Pons (tissue), 1 donor: Measurements from ENCODE around the gene IFT80.
A peak's percentile ranks its signal among the peaks of the same experiment; 100 is the strongest.
"Not testable (repeated sequence)": the region's sequence is repeated elsewhere in the genome, so short reads cannot be mapped to it uniquely, and the experiment has no call there.

Experiments used
- DNase-seq: peaks from one replicate; pipeline ENCODE4 v3.0.0-alpha.2; 2016; ENCODE audit warnings: low spot score

Gene IFT80

DNA sequence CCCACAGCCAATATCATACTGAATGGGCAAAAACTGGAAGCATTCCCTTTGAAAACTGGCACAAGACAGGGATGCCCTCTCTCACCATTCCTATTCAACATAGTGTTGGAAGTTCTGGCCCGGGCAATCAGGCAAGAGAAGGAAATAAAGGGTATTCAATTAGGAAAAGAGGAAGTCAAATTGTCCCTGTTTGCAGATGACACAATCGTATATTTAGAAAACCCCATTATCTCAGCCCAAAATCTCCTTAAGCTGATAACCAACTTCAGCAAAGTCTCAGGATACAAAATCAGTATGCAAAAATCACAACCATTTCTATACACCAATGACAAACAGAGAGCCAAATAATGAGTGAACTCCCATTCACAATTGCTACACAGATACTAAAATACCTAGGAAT lies 36.1 kb downstream of the IFT80 start:
- DNase-seq: not testable (repeated sequence)

DNA sequence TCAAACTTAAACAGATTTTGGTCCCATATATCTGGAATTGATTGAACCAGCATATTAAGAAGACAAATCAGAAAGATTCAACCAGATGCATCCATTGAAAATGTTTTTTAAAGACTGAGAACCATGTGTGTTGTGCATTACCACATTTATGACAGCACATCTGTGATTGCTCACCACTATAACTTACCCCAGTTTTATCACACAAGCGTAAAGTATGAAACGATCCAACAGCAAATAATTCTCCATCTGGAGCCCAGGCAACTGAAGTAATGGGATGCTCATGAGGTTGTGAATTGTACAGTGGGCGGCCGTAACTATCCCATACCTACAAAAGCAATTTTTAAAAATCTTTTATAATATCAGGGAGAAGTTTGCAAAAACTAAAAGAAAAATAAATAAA lies 43.2 kb downstream of the IFT80 start:
- no peak for DNase-seq

GRCh38 chr3:160346511-160346910 lies 52.5 kb downstream of the IFT80 start:
- no peak for DNase-seq

DNA sequence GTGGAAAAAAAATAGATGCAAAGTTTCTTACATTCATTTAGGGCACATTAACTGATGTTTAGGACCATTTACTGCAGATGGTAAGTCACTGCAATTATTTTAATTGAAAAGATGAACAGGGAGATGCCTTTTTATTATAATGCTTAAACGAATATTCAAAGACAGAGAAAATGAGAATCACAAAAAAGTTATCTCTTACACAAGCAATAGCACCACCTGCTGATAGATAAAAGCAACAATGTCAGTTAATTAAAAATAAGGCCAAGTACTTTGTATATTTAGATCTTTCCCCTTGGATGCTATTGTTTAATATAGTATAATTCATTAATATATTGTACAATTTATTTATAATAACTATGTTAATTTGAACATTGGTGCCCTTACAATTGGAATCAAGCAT lies 55.9 kb downstream of the IFT80 start:
- peak; percentile 31 for DNase-seq

DNA sequence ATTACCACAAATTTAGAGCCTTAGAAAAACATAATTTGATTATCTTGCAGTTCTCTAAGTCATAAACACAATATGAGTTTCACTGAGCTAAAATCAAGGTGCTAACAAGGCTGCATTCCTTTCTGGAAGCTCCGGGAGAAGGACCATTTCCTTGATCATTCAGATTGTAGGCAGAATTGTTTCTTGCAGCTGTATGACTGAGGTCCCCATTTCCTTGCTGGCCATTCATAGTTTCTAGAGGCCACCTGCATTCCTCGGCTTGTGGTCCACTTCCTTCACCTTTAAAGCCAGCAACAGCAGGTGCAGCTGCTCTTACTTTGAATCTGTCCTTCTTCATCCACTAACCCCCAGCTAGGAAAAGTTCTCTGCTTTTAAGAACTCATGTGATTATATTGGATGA lies 58.7 kb downstream of the IFT80 start:
- DNase-seq: no peak

- peak; percentile 36 for DNase-seq
Observed at GRCh38 chr3:160331127-160331937, 67.7 kb downstream of the IFT80 start.

GRCh38 chr3:160330690-160331089 lies 68.3 kb downstream of the IFT80 start:
- no peak for DNase-seq

DNA sequence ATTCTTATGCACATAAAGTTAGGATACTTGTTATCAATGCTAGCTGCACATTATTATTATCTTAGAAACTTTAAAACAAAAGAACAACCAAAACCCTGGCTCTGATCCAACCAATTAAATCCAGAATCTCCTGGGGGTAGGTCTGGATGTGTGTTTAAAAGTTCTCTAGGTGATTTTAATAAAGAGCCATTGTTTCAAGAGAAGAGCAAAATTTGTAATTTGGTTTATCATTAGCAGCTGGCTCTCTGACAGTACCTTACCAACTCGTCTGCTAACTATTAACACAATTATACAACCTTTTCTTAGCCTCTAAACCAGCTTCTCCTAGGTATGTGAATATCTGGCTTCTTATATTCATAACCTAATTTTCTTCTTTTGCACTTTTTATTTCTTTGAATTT lies 68.9 kb downstream of the IFT80 start:
- no peak for DNase-seq

DNA sequence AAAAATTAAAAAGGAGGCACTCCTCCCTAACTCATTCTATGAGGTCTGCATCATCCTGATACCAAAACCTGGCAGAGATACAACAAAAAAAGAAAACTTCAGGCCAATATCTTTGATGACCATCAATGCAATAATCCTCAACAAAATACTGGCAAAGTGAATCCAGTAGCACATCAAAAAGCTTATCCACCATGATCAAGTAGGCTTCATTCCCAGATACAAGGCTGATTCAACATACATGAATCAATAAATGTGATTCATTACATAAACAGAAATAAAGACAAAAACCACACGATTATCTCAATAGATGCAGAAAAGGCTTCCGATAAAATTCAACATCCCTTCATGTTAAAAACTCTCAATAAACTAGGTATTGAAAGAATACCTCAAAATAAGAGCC lies 72.7 kb downstream of the IFT80 start:
- not testable (repeated sequence) for DNase-seq

DNA sequence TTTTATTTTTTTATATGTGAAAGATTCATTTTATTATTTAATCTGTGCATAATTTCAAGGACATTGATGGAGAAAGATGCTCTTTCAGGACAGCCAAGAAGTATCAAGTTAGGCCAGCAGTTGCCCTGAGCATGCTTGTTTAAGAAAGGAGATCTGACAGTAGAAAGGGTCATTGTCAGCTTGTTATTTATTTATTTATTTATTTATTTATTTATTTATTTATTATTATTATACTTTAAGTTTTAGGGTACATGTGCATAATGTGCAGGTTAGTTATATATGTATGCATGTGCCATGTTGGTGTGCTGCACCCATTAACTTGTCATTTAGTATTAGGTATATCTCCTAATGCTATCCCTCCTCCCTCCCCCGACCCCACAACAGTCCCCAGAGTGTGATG lies 77.2 kb downstream of the IFT80 start:
- DNase-seq: not testable (repeated sequence)

- DNase-seq: no peak
Observed at GRCh38 chr3:160319322-160319721, 79.7 kb downstream of the IFT80 start.

DNA sequence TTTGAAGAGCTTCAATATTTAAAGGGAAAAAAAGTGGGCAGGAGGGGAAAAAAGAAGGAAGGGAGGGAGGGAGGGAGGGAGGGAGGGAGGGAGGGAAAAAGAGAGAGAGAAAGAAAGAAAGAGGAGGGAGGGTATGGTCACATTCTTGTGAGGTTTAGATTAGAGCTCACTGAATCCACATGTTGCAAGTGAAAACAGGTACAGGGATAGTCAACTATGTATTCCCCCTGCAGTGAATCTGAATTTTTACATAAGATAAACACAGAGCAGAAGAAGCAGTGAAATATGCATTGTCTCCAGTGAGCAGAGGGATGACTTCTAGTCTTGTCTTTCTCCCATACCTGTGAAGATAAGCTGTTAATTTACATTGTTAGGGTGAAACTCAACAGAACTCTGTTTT lies 84.0 kb downstream of the IFT80 start:
- DNase-seq: no peak

GRCh38 chr3:160312014-160312624 lies 86.9 kb downstream of the IFT80 start:
- DNase-seq: no peak

DNA sequence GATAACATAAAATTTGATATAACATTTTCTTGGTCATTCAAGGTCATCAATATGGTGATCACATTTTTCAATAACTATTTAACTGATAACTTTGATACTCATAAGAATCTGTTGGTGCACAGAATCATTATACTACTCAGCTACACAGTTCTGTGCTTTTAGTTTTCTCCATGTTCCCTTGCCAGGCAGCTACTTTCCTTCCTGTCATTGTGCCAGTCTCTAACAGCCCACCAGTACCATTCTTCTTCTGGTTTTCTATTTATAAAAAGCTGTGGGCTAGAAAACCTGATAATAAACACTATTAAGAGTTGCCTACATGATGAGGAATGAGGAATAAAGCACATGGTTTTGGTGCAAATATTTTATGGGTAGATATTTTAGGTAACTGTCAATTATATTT lies 96.2 kb downstream of the IFT80 start:
- no peak for DNase-seq

DNA sequence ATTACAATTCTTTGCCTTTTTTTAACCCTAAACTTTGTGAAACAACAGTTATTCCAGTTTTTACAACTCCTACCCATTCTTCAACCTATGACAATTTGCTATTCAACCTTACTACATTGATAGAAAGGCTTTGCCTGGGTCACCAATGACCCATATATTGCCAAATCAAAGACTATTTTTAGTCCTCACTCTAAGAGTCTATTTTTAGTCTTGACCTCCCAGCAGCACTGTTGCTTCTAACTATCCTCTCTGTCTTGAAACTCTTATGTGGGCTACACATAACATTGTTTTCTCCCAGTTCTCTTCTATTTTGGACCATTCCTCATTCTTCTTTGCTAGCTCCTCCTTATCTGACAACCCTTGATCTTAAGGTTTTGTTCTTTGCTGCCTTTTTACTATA lies 102.4 kb downstream of the IFT80 start:
- DNase-seq: no peak

DNA sequence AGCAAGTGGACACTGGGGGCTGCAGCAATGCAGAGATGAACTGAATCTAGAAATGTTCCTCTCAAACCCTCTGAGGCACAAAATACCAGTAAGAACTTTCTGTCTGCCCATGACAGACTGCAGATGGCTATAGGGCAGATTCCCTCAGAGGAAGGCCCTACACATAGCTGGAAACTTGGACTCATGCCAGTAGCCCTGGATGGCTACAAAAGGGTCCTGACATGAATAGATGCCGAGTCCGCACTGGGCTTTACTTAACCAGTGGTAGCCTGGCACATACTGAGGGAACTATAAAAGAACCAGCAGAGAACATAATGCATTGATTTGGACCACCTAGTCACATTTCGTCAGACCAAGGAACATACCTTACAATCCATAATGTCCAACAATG lies 107.1 kb downstream of the IFT80 start:
- DNase-seq: no peak

- no peak for DNase-seq
Observed at GRCh38 chr3:160291290-160291908, 107.6 kb downstream of the IFT80 start.

DNA sequence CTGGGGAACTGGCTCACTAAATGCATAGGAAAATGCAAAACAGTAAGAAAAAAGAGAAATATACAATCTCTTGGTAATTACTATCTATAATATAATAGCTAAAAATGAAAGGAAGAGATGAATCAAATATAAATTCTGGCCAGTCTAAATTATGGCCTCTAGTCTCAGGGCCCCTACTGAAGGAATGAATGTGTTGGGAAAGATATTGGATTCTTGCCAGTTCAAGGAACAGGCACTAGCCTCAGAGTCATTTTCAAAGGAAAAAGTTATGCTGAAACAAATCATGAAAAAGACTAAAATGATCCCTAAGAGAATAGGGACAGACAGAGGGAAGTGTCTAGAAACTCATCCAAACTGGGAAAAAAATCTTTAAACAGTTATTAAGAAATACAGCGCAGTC lies 111.4 kb downstream of the IFT80 start:
- DNase-seq: no peak

- DNase-seq: no peak
Observed at GRCh38 chr3:160286231-160286630, 112.8 kb downstream of the IFT80 start.

DNA sequence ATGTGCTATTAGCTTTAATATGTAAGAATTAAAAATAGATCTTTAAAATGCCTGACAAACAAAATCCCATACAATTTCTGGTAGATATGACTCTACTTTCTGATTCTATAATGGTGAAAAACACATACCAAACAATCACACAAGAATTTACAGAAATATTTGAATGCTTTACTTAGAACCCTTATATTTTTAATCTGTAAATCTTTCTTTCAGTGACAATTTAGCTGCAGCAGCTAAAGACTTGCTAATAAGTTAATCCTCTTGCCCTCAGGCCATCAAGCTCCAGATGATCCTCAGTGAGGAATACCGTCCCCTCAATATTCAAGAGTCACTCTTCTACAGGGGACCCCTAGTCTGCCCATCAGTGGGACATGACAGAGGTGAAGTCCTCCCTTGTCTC lies 118.2 kb downstream of the IFT80 start:
- DNase-seq: no peak

GRCh38 chr3:160279657-160280056 lies 119.4 kb downstream of the IFT80 start:
- DNase-seq: no peak

DNA sequence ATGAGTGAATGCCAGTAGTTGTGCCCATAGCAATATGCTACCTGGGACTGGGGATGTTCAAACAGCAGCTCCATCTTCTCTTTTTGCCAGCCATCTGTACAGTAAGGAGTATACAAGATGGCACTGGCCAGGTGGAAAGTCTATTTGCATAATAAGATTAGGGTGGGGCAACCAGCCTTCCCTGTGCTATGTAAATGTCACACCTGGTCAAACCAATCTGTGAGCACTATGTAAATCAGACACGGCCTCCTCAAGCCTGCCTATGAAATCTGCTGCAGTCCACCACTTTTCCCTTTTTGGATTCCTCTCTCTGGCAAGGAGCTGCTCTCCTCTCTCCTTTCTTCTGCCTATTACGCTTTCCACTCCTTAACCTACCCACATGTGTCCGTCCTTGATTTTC lies 120.8 kb downstream of the IFT80 start:
- no peak for DNase-seq

DNA sequence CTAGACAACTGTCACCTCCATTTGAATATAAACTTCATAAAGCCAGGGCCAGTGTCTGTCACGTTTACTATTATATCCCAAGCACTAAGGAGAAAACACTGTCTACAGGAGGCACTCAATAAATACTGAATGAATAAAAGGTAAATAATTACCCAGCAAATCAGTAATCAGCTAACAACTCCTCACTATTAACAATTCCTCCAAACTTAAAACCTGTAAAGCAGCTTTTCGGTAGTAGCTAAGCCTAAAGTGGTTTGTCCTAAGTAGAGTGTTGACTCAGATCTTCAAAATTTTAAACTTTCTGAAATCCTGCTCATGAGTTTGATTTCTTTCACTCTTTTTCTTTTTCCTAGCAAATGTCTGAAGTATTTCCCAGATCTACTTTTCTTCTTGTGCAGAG lies 133.9 kb downstream of the IFT80 start:
- DNase-seq: no peak
